Neural crest cell (in vitro differentiated cells): Measurements from ENCODE around the gene MIAT. TPM values are rescaled to one million over a fixed set of nuclear protein-coding genes. Genes with fewer than 3 reads are reported as not detected.

ENCODE experiments used
- DNase-seq: peaks from one replicate; pipeline ENCODE4 v3.0.0; 2021; ENCODE audit warnings: low read depth, mixed read lengths, low spot score
- H3K27ac Mint-ChIP-seq: one replicate; pipeline ENCODE4 v1.8.0; 2021; ENCODE audit warnings: mild to moderate bottlenecking, mixed read lengths; ENCODE audit not compliant: unreplicated experiment
- H3K27me3 Mint-ChIP-seq: 2 replicates; pipeline ENCODE4 v1.8.0; 2021; ENCODE audit warnings: low read depth, mild to moderate bottlenecking, mixed read lengths
- H3K36me3 Mint-ChIP-seq: 2 replicates; pipeline ENCODE4 v1.8.0; 2021; ENCODE audit warnings: low read depth, mild to moderate bottlenecking, mixed read lengths
- H3K4me1 Mint-ChIP-seq: 2 replicates; pipeline ENCODE4 v1.8.0; 2021; ENCODE audit warnings: mixed read lengths
- H3K4me3 Mint-ChIP-seq: one replicate; pipeline ENCODE4 v1.8.0; 2021; ENCODE audit warnings: mild to moderate bottlenecking, mixed read lengths
- H3K9me3 Mint-ChIP-seq: 2 replicates; pipeline ENCODE4 v1.8.0; 2021; ENCODE audit warnings: mixed read lengths
- CTCF ChIP-seq: fragments of 200-600 bp; sonication (generic); conservative IDR thresholded peaks from 2 replicates; pipeline ENCODE4 v1.5.0; 2021; ENCODE audit warnings: antibody characterized with exemption, mild to moderate bottlenecking
- total RNA-seq: library from RNA; stranded (reverse); gene quantifications from 2 replicates; pipeline ENCODE4 v1.2.1, GENCODE V29; 2021

The MIAT gene
- total RNA-seq, 1 donor from 2014 or later: 45.6 TPM

GRCh38 chr22:26617271-26618199 lies 39.9 kb upstream of the MIAT start, which contains the start of gene CRYBB1:
Gene CRYBB1 (minus strand): TSS chr22:26618027. CDS start chr22:26616319, 1,708 bp downstream.
- Mint-ChIP-seq H3K36me3 (no peaks in the 10 kb centered on the region), H3K9me3 (no peaks in the 10 kb centered on the region), H3K27ac (no peak within 1 kb of the TSS), H3K4me3 (no peak within 1 kb of the TSS), H3K27me3 (peaks cover 55% of the 10 kb centered on the region), H3K4me1 (peaks cover 15% of the 10 kb centered on the region)
- no peak for TF ChIP-seq CTCF
- no peak for DNase-seq

- peaks cover 54% of the 10 kb centered on the region for H3K27me3 Mint-ChIP-seq
- no peak overlapping the region for H3K4me3 Mint-ChIP-seq
- no peak for DNase-seq
- peaks cover 15% of the 10 kb centered on the region for H3K4me1 Mint-ChIP-seq
- TF ChIP-seq CTCF: no peak
- no peaks in the 10 kb centered on the region for H3K9me3 Mint-ChIP-seq
- no peak overlapping the region for H3K27ac Mint-ChIP-seq
- H3K36me3 Mint-ChIP-seq: no peaks in the 10 kb centered on the region
These were observed 38.9 kb upstream of the MIAT start for GRCh38 chr22:26618455-26618854.

GRCh38 chr22:26619510-26619909 lies 37.9 kb upstream of the MIAT start:
- Mint-ChIP-seq H3K36me3 (no peaks in the 10 kb centered on the region), H3K27ac (no peak overlapping the region), H3K4me3 (no peak overlapping the region), H3K4me1 (peaks cover 7% of the 10 kb centered on the region), H3K9me3 (no peaks in the 10 kb centered on the region), H3K27me3 (peaks cover 46% of the 10 kb centered on the region)
- no peak for TF ChIP-seq CTCF
- DNase-seq: no peak

GRCh38 chr22:26620197-26620596 lies 37.2 kb upstream of the MIAT start:
- Mint-ChIP-seq H3K27ac (no peak overlapping the region), H3K27me3 (peaks cover 44% of the 10 kb centered on the region), H3K4me3 (no peak overlapping the region), H3K9me3 (no peaks in the 10 kb centered on the region), H3K36me3 (no peaks in the 10 kb centered on the region), H3K4me1 (peaks cover 6% of the 10 kb centered on the region)
- no peak for DNase-seq
- no peak for TF ChIP-seq CTCF

- DNase-seq: no peak
- H3K36me3 Mint-ChIP-seq: no peaks in the 10 kb centered on the region
- no peak within 1 kb of the TSS for H3K27ac Mint-ChIP-seq
These were observed 35.7 kb upstream of the MIAT start, which contains the start of gene CRYBA4 for GRCh38 chr22:26621663-26622062. Gene CRYBA4 (plus strand): TSS chr22:26621963. CDS start chr22:26622597, 634 bp downstream.

More at GRCh38 chr22:26621663-26622062, 35.7 kb upstream of the MIAT start, which contains the start of gene CRYBA4:
- peaks cover 6% of the 10 kb centered on the region for H3K4me1 Mint-ChIP-seq
- H3K27me3 Mint-ChIP-seq: peaks cover 32% of the 10 kb centered on the region
- no peak within 1 kb of the TSS for H3K4me3 Mint-ChIP-seq
- no peak for TF ChIP-seq CTCF
- no peaks in the 10 kb centered on the region for H3K9me3 Mint-ChIP-seq
